MCF 10A (cell line): Measurements from ENCODE around the gene PIAS2. TPM values are rescaled to one million over a fixed set of nuclear protein-coding genes. Genes with fewer than 3 reads are reported as not detected.

Experiments
- BruUV-seq: library from RNA; stranded (reverse); fragments of 400-500 nt; replicated peaks from 2 replicates; lab custom pipeline; 2021; lab: Mats Ljungman, UMichigan
- CTCF ChIA-PET: fragments of 300-600 bp; sonication (Branson Sonifier 250); formaldehyde crosslinking; extraction: SDS; loops from one replicate; lab custom pipeline; 2021; ENCODE audit warnings: antibody characterized with exemption, inconsistent platforms; lab: Yijun Ruan, JAX
- POLR2A ChIA-PET: fragments of 300-600, 350-650 bp; sonication (Branson Sonifier 250); formaldehyde crosslinking; extraction: SDS; loops from one replicate; lab custom pipeline; 2020; ENCODE audit warnings: antibody characterized with exemption, inconsistent platforms; lab: Yijun Ruan, JAX
- DNase-seq: peaks from one replicate; pipeline ENCODE4 v3.0.0-alpha.2; 2018; ENCODE audit not compliant: unreplicated experiment
- H3K27ac Mint-ChIP-seq: one replicate; pipeline ENCODE4 v1.8.0; 2022; ENCODE audit warnings: mild to moderate bottlenecking, low read depth, mixed read lengths; ENCODE audit not compliant: unreplicated experiment
- H3K27me3 Mint-ChIP-seq: one replicate; pipeline ENCODE4 v1.8.0; 2022; ENCODE audit warnings: mixed read lengths; ENCODE audit not compliant: insufficient read depth, unreplicated experiment
- H3K36me3 Mint-ChIP-seq: one replicate; pipeline ENCODE4 v1.8.0; 2022; ENCODE audit warnings: mild to moderate bottlenecking, moderate library complexity, mixed read lengths; ENCODE audit not compliant: insufficient read depth, unreplicated experiment
- H3K4me1 Mint-ChIP-seq: one replicate; pipeline ENCODE4 v1.8.0; 2022; ENCODE audit warnings: mixed read lengths; ENCODE audit not compliant: insufficient read depth, unreplicated experiment
- H3K4me3 Mint-ChIP-seq: one replicate; pipeline ENCODE4 v1.8.0; 2022; ENCODE audit warnings: mild to moderate bottlenecking, moderate library complexity, mixed read lengths; ENCODE audit not compliant: unreplicated experiment
- H3K9me3 Mint-ChIP-seq: one replicate; pipeline ENCODE4 v1.8.0; 2022; ENCODE audit warnings: mixed read lengths; ENCODE audit not compliant: unreplicated experiment
- CTCF ChIP-seq: fragments of 200-600 bp; IDR thresholded peaks from one replicate; pipeline ENCODE4 v1.8.0; 2022; ENCODE audit warnings: antibody characterized with exemption, mild to moderate bottlenecking; ENCODE audit not compliant: unreplicated experiment
- intact Hi-C: fragments of 100-400 bp; cut with micrococcal nuclease; formaldehyde crosslinking; loops from 2 replicates; pipeline ENCODE4 v1.14.1; 2022
- total RNA-seq: library from RNA; stranded (reverse); gene quantifications from 2 replicates; pipeline ENCODE4 v1.2.3, GENCODE V29; 2022

PIAS2 gene
- total RNA-seq, 1 experiment from 2014 or later = 28.2 TPM

- intact Hi-C loops = no loop called here
- ChIA-PET CTCF (no interaction called here), POLR2A (no interaction called here)
- DNase-seq = no peak
- Mint-ChIP-seq H3K9me3 (no peaks in the 10 kb centered on the region), H3K27ac (no peak overlapping the region), H3K27me3 (no peaks in the 10 kb centered on the region), H3K36me3 (peaks cover 17% of the 10 kb centered on the region), H3K4me3 (no peak overlapping the region), H3K4me1 (no peaks in the 10 kb centered on the region)
- TF ChIP-seq CTCF = no peak
- no TSS peak for BruUV-seq
These were observed 68.3 kb downstream of the PIAS2 start for GRCh38 chr18:46849007-46849406.

GRCh38 chr18:46843372-46843771 is 73.9 kb downstream of the PIAS2 start:
- Mint-ChIP-seq H3K27me3 (no peaks in the 10 kb centered on the region), H3K4me1 (no peaks in the 10 kb centered on the region), H3K36me3 (peaks cover 7% of the 10 kb centered on the region), H3K4me3 (no peak overlapping the region), H3K27ac (no peak overlapping the region), H3K9me3 (no peaks in the 10 kb centered on the region)
- no peak for DNase-seq
- no TSS peak for BruUV-seq
- POLR2A ChIA-PET = no interaction called here
- intact Hi-C loops = no loop called here
- no peak for TF ChIP-seq CTCF
- CTCF ChIA-PET = interaction anchor here (0.5 to 0.7 kb wide), 2 partner anchors 34 to 870 kb away, joined by 3 read pairs; no protein-coding TSS in a partner anchor

- no peak for TF ChIP-seq CTCF
- POLR2A ChIA-PET = no interaction called here
- no peaks in the 10 kb centered on the region for H3K27me3 Mint-ChIP-seq
- no peaks in the 10 kb centered on the region for H3K4me1 Mint-ChIP-seq
- BruUV-seq = no TSS peak
- intact Hi-C loops = no loop called here
- no peak overlapping the region for H3K27ac Mint-ChIP-seq
- H3K9me3 Mint-ChIP-seq = no peaks in the 10 kb centered on the region
- peak; percentile 13 for DNase-seq
- CTCF ChIA-PET = interaction anchor here (0.5 to 0.6 kb wide), 2 partner anchors 371 to 900 kb away, joined by 3 to 4 read pairs; no protein-coding TSS in a partner anchor
- no peak overlapping the region for H3K4me3 Mint-ChIP-seq
- peaks cover 7% of the 10 kb centered on the region for H3K36me3 Mint-ChIP-seq
These were observed 74.7 kb downstream of the PIAS2 start for GRCh38 chr18:46842583-46842982.

GRCh38 chr18:46833899-46834298 is 83.4 kb downstream of the PIAS2 start:
- Mint-ChIP-seq H3K36me3 (peaks cover 22% of the 10 kb centered on the region), H3K27ac (no peak overlapping the region), H3K4me3 (no peak overlapping the region), H3K4me1 (no peaks in the 10 kb centered on the region), H3K9me3 (no peaks in the 10 kb centered on the region), H3K27me3 (no peaks in the 10 kb centered on the region)
- BruUV-seq = no TSS peak
- intact Hi-C loops = no loop called here
- DNase-seq = no peak
- POLR2A ChIA-PET = no interaction called here
- CTCF ChIA-PET = no interaction called here
- no peak for TF ChIP-seq CTCF
